Endothelial cell of umbilical vein (primary cell): ENCODE data around the gene SPATA33. TPM values are rescaled to one million over a fixed set of nuclear protein-coding genes. Genes with fewer than 3 reads are reported as not detected.
"Not testable (repeated sequence)": the region's sequence is repeated elsewhere in the genome, so short reads cannot be mapped to it uniquely, and the experiment has no call there.

Experiments
- BruUV-seq: library from RNA; stranded (reverse); fragments of 400-500 nt; replicated peaks from 2 replicates; lab custom pipeline; 2021; lab: Mats Ljungman, UMichigan
- CTCF ChIA-PET: fragments of 300-600, 350-600 bp; sonication (Branson Sonifier 250); formaldehyde crosslinking; loops from one replicate; lab custom pipeline; 2021; ENCODE audit warnings: antibody characterized with exemption, inconsistent platforms; lab: Charles Lee
- POLR2A ChIA-PET: fragments of 300-600, 350-600 bp; sonication (Branson Sonifier 250); formaldehyde crosslinking; loops from one replicate; lab custom pipeline; 2021; ENCODE audit warnings: antibody characterized with exemption, inconsistent platforms; lab: Charles Lee
- DNase-seq: peaks from one replicate; pipeline ENCODE4 v3.0.0-alpha.2; 2011; ENCODE audit warnings: low read depth, low spot score
- FAIRE-seq: peaks from 2 replicates; lab custom pipeline; 2011; peaks lifted over from hg19 to GRCh38; lab: Jason Lieb, UNC
- H2AFZ ChIP-seq: 2 replicates; pipeline ENCODE4 v1.6.0; 2012; ENCODE audit warnings: low read depth, low read length, control low read depth, inconsistent platforms
- H3K27ac ChIP-seq: 2 replicates; pipeline ENCODE4 v1.5.1; 2011; ENCODE audit warnings: low read depth, mild to moderate bottlenecking, control low read depth, low read length, moderate library complexity; ENCODE audit not compliant: insufficient read depth
- H3K27me3 ChIP-seq, 2 experiments: 2 replicates each; pipeline versions ENCODE4 v1.6.0 to v1.6.1; 2011; ENCODE audit warnings: low read length in 2 of 2, mixed read lengths in 1 of 2; ENCODE audit not compliant: control insufficient read depth in 2 of 2, insufficient read depth in 2 of 2
- H3K36me3 ChIP-seq, 2 experiments: 2 replicates in 1 of 2; 3 replicates in 1 of 2; pipeline ENCODE4 v1.5.1; 2011; ENCODE audit warnings: low read length in 2 of 2, mild to moderate bottlenecking in 1 of 2, moderate library complexity in 1 of 2; ENCODE audit not compliant: control insufficient read depth in 2 of 2, insufficient read depth in 2 of 2; ENCODE audit errors: extremely low read depth in 1 of 2
- H3K4me1 ChIP-seq: 3 replicates; pipeline ENCODE4 v1.5.1; 2011; ENCODE audit warnings: mild to moderate bottlenecking, low read length; ENCODE audit not compliant: control insufficient read depth, insufficient read depth; ENCODE audit errors: extremely low read depth
- H3K4me2 ChIP-seq: 2 replicates; pipeline ENCODE4 v1.6.1; 2011; ENCODE audit warnings: low read length, control low read depth, mixed read lengths; ENCODE audit not compliant: insufficient read depth
- H3K4me3 ChIP-seq, 3 experiments: fragments of 200-600 bp in 1 of 3; sonication (generic), shearing (Covaris generic) in 1 of 3; replicated peaks in 1 of 3; 2 replicates each; pipeline ENCODE4 v1.5.1; 2011 to 2016; ENCODE audit warnings: control low read depth in 3 of 3, low read length in 3 of 3, mild to moderate bottlenecking in 2 of 3, inconsistent platforms in 1 of 3, low read depth in 1 of 3, moderate library complexity in 1 of 3; ENCODE audit not compliant: insufficient read depth in 1 of 3
- H3K79me2 ChIP-seq: 2 replicates; pipeline ENCODE4 v1.6.0; 2012; ENCODE audit warnings: low read length, inconsistent platforms; ENCODE audit not compliant: control insufficient read depth, insufficient read depth
- H3K9ac ChIP-seq: replicated peaks from 2 replicates; pipeline ENCODE3; 2011; ENCODE audit warnings: low read length, control low read depth; ENCODE audit not compliant: insufficient read depth; ENCODE audit errors: extremely low read depth
- H3K9me1 ChIP-seq: replicated peaks from 3 replicates; pipeline ENCODE4 v1.6.0; 2011; ENCODE audit warnings: mild to moderate bottlenecking, low read length; ENCODE audit not compliant: control insufficient read depth, insufficient read depth; ENCODE audit errors: extremely low read depth
- H3K9me3 ChIP-seq: replicated peaks from 2 replicates; pipeline ENCODE4 v1.5.1; 2012; ENCODE audit warnings: low read length, inconsistent platforms; ENCODE audit not compliant: control insufficient read depth, insufficient read depth
- H4K20me1 ChIP-seq: replicated peaks from 2 replicates; pipeline ENCODE3; 2011; ENCODE audit warnings: mild to moderate bottlenecking, low read length; ENCODE audit not compliant: control insufficient read depth, insufficient read depth; ENCODE audit errors: extremely low read depth
- EZH2 ChIP-seq: IDR thresholded peaks from 2 replicates; pipeline ENCODE4 v1.6.1; 2012; ENCODE audit warnings: borderline replicate concordance, low read depth, mild to moderate bottlenecking, moderate library complexity, low read length, inconsistent platforms; ENCODE audit not compliant: severe bottlenecking
- FOS ChIP-seq: IDR thresholded peaks from 2 replicates; pipeline ENCODE4 v1.6.1; 2011; ENCODE audit warnings: mild to moderate bottlenecking, low read length, moderate library complexity, borderline replicate concordance; ENCODE audit not compliant: insufficient read depth
- GATA2 ChIP-seq: IDR thresholded peaks from 2 replicates; pipeline ENCODE4 v1.7.0; 2011; ENCODE audit warnings: low read depth, mild to moderate bottlenecking, moderate library complexity, mixed read lengths, low read length; ENCODE audit not compliant: insufficient read length, insufficient read depth
- JUN ChIP-seq: IDR thresholded peaks from 2 replicates; pipeline ENCODE4 v1.6.1; 2011; ENCODE audit warnings: borderline replicate concordance, low read depth; ENCODE audit not compliant: insufficient read length, insufficient read depth
- MYC ChIP-seq: IDR thresholded peaks from one replicate; pipeline ENCODE4 v1.6.1; 2011; ENCODE audit warnings: mild to moderate bottlenecking, low read depth, low read length
- POLR2A ChIP-seq: IDR thresholded peaks from 2 replicates; pipeline ENCODE4 v1.6.1; 2012; ENCODE audit warnings: low read depth, mild to moderate bottlenecking, control low read depth, low read length
- POLR2AphosphoS5 ChIP-seq: IDR thresholded peaks from 2 replicates; pipeline ENCODE4 v1.6.1; 2012; ENCODE audit warnings: low read depth, mild to moderate bottlenecking, control low read depth, low read length, moderate library complexity; ENCODE audit not compliant: insufficient read depth
- dilution Hi-C: fragments of 300-500 bp; cut with MboI; formaldehyde crosslinking; loops from one replicate; pipeline ENCODE4 v1.15.0; 2019; ENCODE audit warnings: low sequenced_read_pairs; ENCODE audit not compliant: extremely low pct_ligation_motif_present
- intact Hi-C: fragments of 100-400 bp; cut with micrococcal nuclease; formaldehyde crosslinking; loops from one replicate; pipeline ENCODE4 v1.10.0; 2022
- polyA plus RNA-seq, 4 experiments: library from polyadenylated mRNA; depleted of rRNA in 3 of 4; stranded (reverse) in 3 of 4; unstranded in 1 of 4; fragments of >200 nt; gene quantifications; 2 replicates each; pipeline versions ENCODE4 v1.2.1 to v1.2.3, GENCODE V29; 2011 to 2012; ENCODE audit warnings: missing spikeins in 1 of 4
- total RNA-seq: library from RNA; stranded (reverse); gene quantifications from 2 replicates; pipeline ENCODE4 v1.2.3, GENCODE V29; 2021
- TF ChIP-seq, protein P1 (sequence below), 2 donors: IDR thresholded peaks; 1 replicate in 1 of 2; 2 replicates in 1 of 2; pipeline ENCODE4 v1.5.1; 2011; ENCODE audit warnings: low read length in 2 of 2, mild to moderate bottlenecking in 2 of 2, moderate library complexity in 2 of 2, control low read depth in 1 of 2, inconsistent platforms in 1 of 2, low read depth in 1 of 2; ENCODE audit not compliant: insufficient read depth in 1 of 2; ENCODE audit errors: extremely low read depth in 1 of 2
- TF ChIP-seq, protein P2 (sequence below): IDR thresholded peaks from 2 replicates; pipeline ENCODE4 v1.6.1; 2011; ENCODE audit not compliant: insufficient read depth, insufficient read length

Gene SPATA33
- total and polyA plus RNA-seq, 2 donors (not counting 3 experiments of a cell fraction or from before 2014, with no cell fraction given) = 3.5 to 11.4 TPM

GRCh38 chr16:89697616-89698331 is 40.1 kb downstream of the SPATA33 start:
- CTCF ChIA-PET = interaction anchor here (0.7 to 4.4 kb wide), 3 partner anchors 8 to 163 kb away, joined by 3 to 66 read pairs (median 5); no protein-coding TSS in a partner anchor
- Histone ChIP-seq H4K20me1 (no peaks in the 10 kb centered on the region), H3K79me2 (no peaks in the 10 kb centered on the region), H3K27me3 (no peaks in the 10 kb centered on the region), H3K36me3 (peaks cover 0 to 22% of the 10 kb centered on the region in 2 experiments), H3K4me3 (no peak overlapping the region), H3K4me2 (no peak overlapping the region), H3K9ac (no peak overlapping the region), H3K4me1 (peaks cover 9% of the 10 kb centered on the region), H3K9me1 (no peaks in the 10 kb centered on the region), H2AFZ (no peak overlapping the region), H3K27ac (no peak overlapping the region), H3K9me3 (no peaks in the 10 kb centered on the region)
- no peak for DNase-seq
- no TSS peak for BruUV-seq
- POLR2A ChIA-PET = no interaction called here
- dilution Hi-C loops = no loop called here
- intact Hi-C loops = no loop called here
- no peak for TF ChIP-seq MYC
- TF ChIP-seq EZH2 = no peak
- TF ChIP-seq FOS = no peak
- TF ChIP-seq, protein P1, sequence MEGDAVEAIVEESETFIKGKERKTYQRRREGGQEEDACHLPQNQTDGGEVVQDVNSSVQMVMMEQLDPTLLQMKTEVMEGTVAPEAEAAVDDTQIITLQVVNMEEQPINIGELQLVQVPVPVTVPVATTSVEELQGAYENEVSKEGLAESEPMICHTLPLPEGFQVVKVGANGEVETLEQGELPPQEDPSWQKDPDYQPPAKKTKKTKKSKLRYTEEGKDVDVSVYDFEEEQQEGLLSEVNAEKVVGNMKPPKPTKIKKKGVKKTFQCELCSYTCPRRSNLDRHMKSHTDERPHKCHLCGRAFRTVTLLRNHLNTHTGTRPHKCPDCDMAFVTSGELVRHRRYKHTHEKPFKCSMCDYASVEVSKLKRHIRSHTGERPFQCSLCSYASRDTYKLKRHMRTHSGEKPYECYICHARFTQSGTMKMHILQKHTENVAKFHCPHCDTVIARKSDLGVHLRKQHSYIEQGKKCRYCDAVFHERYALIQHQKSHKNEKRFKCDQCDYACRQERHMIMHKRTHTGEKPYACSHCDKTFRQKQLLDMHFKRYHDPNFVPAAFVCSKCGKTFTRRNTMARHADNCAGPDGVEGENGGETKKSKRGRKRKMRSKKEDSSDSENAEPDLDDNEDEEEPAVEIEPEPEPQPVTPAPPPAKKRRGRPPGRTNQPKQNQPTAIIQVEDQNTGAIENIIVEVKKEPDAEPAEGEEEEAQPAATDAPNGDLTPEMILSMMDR (IDR thresholded peaks at IDR 0.05; ENCODE audit: extremely low read depth in 1 of 2, insufficient read depth in 1 of 2, low read depth in 1 of 2, low read length in 2 of 2) = no peak
- TF ChIP-seq POLR2AphosphoS5 = no peak
- TF ChIP-seq JUN = no peak
- no peak for TF ChIP-seq GATA2
- TF ChIP-seq, protein P2, sequence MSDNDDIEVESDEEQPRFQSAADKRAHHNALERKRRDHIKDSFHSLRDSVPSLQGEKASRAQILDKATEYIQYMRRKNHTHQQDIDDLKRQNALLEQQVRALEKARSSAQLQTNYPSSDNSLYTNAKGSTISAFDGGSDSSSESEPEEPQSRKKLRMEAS = no peak
- TF ChIP-seq POLR2A = no peak
- FAIRE-seq = no peak

GRCh38 chr16:89698717-89699116 is 41.1 kb downstream of the SPATA33 start:
- H2AFZ ChIP-seq, intact Hi-C loops, H3K4me3 ChIP-seq, H3K9me1 ChIP-seq, H3K79me2 ChIP-seq, BruUV-seq, dilution Hi-C loops, H3K9ac ChIP-seq, H3K27ac ChIP-seq, H3K27me3 ChIP-seq, DNase-seq, H3K4me1 ChIP-seq, FAIRE-seq, POLR2A ChIA-PET, H3K9me3 ChIP-seq, H4K20me1 ChIP-seq, H3K4me2 ChIP-seq: not testable (repeated sequence)
- CTCF ChIA-PET = interaction anchor here (0.7 to 4.4 kb wide), 4 partner anchors 12 to 162 kb away, joined by 3 to 66 read pairs (median 28); partner anchors contain the start of gene CDK10
- H3K36me3 ChIP-seq = peaks cover 0 to 17% of the 10 kb centered on the region in 2 experiments
